ENCODE measurements around the gene USP31. TPM values are rescaled to one million over a fixed set of nuclear protein-coding genes. Genes with fewer than 3 reads are reported as not detected.

USP31 gene
- total RNA-seq, 1 donor from 2014 or later = 8.7 TPM

DNA sequence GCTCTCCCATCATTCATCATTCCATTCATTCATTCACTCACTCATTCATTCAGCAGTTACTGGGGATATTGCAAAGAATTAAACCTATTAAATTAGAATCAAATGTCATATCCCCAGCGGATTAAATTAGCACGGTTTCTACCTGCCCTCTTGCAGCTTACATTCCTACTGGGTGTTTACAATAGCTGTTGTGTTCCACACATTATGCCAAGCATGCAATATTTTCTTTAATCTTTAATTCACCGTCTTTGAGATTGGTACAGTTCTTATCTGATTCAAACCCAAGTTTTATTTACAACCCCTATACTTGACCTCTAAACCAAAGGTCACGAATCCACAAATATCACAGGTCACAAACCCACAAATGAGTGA, 727 bp upstream of the USP31 start:
- DNase-seq (ENCODE audit: low spot score) = no peak
- Mint-ChIP-seq H3K9me3 (ENCODE audit: low read depth) (no peaks in the 10 kb centered on the region), H3K27ac (ENCODE audit: unreplicated experiment) (no peak overlapping the region), H3K4me3 (ENCODE audit: unreplicated experiment) (peak overlapping the region; percentile 86), H3K4me1 (ENCODE audit: low read depth) (peaks cover 33% of the 10 kb centered on the region), H3K36me3 (ENCODE audit: low read depth) (no peaks in the 10 kb centered on the region), H3K27me3 (ENCODE audit: low read depth) (peaks cover 7% of the 10 kb centered on the region)
- TF ChIP-seq, protein P1, sequence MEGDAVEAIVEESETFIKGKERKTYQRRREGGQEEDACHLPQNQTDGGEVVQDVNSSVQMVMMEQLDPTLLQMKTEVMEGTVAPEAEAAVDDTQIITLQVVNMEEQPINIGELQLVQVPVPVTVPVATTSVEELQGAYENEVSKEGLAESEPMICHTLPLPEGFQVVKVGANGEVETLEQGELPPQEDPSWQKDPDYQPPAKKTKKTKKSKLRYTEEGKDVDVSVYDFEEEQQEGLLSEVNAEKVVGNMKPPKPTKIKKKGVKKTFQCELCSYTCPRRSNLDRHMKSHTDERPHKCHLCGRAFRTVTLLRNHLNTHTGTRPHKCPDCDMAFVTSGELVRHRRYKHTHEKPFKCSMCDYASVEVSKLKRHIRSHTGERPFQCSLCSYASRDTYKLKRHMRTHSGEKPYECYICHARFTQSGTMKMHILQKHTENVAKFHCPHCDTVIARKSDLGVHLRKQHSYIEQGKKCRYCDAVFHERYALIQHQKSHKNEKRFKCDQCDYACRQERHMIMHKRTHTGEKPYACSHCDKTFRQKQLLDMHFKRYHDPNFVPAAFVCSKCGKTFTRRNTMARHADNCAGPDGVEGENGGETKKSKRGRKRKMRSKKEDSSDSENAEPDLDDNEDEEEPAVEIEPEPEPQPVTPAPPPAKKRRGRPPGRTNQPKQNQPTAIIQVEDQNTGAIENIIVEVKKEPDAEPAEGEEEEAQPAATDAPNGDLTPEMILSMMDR (IDR thresholded peaks at IDR 0.05) = no peak

- Mint-ChIP-seq H3K4me3 (ENCODE audit: unreplicated experiment) (peak overlapping the region; percentile 86), H3K36me3 (ENCODE audit: low read depth) (no peaks in the 10 kb centered on the region), H3K9me3 (ENCODE audit: low read depth) (no peaks in the 10 kb centered on the region), H3K27ac (ENCODE audit: unreplicated experiment) (peak overlapping the region; percentile 83), H3K27me3 (ENCODE audit: low read depth) (peaks cover 4% of the 10 kb centered on the region), H3K4me1 (ENCODE audit: low read depth) (peaks cover 34% of the 10 kb centered on the region)
- DNase-seq (ENCODE audit: low spot score) = no peak
- TF ChIP-seq, protein P1 (IDR thresholded peaks at IDR 0.05) = no peak
Observed at GRCh38 chr16:23148513-23149266, 562 bp downstream of the USP31 start.

GRCh38 chr16:23148166-23148512, 1.1 kb downstream of the USP31 start:
- Mint-ChIP-seq H3K36me3 (ENCODE audit: low read depth) (no peaks in the 10 kb centered on the region), H3K4me3 (ENCODE audit: unreplicated experiment) (peak overlapping the region; percentile 86), H3K9me3 (ENCODE audit: low read depth) (no peaks in the 10 kb centered on the region), H3K4me1 (ENCODE audit: low read depth) (peaks cover 34% of the 10 kb centered on the region), H3K27ac (ENCODE audit: unreplicated experiment) (peak overlapping the region; percentile 83), H3K27me3 (ENCODE audit: low read depth) (peaks cover 4% of the 10 kb centered on the region)
- no peak for DNase-seq (ENCODE audit: low spot score)
- TF ChIP-seq, protein P1 (IDR thresholded peaks at IDR 0.05) = no peak

DNA sequence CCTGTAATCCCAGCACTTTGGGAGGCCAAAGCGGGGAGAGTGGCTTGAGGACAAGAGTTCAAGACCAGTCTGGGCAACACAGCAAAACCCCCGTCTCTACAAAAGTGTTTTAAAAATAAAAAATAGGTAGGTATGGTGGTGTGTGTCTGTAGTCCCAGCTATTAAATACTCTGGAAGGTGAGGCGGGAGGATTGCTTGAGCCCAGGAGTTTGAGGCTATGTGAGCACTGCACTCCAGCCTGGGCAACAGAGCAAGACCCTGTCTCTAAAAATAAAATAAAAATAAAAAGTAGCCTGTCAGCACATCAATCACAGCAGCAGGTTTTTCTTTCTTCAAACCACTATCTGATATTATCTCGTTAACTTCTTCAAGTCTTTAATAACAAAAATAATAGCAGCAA, 1.6 kb downstream of the USP31 start:
- Mint-ChIP-seq H3K9me3 (ENCODE audit: low read depth) (no peaks in the 10 kb centered on the region), H3K4me1 (ENCODE audit: low read depth) (peaks cover 34% of the 10 kb centered on the region), H3K27me3 (ENCODE audit: low read depth) (peaks cover 2% of the 10 kb centered on the region), H3K4me3 (ENCODE audit: unreplicated experiment) (peak overlapping the region; percentile 86), H3K27ac (ENCODE audit: unreplicated experiment) (no peak overlapping the region), H3K36me3 (ENCODE audit: low read depth) (no peaks in the 10 kb centered on the region)
- DNase-seq (ENCODE audit: low spot score) = no peak
- TF ChIP-seq, protein P1 (IDR thresholded peaks at IDR 0.05) = no peak

GRCh38 chr16:23146877-23147601, 2.2 kb downstream of the USP31 start:
- Mint-ChIP-seq H3K27me3 (ENCODE audit: low read depth) (no peaks in the 10 kb centered on the region), H3K4me1 (ENCODE audit: low read depth) (peaks cover 36% of the 10 kb centered on the region), H3K36me3 (ENCODE audit: low read depth) (no peaks in the 10 kb centered on the region), H3K9me3 (ENCODE audit: low read depth) (no peaks in the 10 kb centered on the region), H3K4me3 (ENCODE audit: unreplicated experiment) (peak overlapping the region; percentile 33), H3K27ac (ENCODE audit: unreplicated experiment) (no peak overlapping the region)
- no peak for DNase-seq (ENCODE audit: low spot score)
- TF ChIP-seq, protein P1 (IDR thresholded peaks at IDR 0.05) = no peak
